Measurements from ENCODE around the gene C2orf68.
"Not testable (repeated sequence)": the region's sequence is repeated elsewhere in the genome, so short reads cannot be mapped to it uniquely, and the experiment has no call there.

Gene C2orf68

GRCh38 chr2:85582492-85582891 lies 29.4 kb downstream of the C2orf68 start:
- no peak for DNase-seq (ENCODE audit: low read depth in 2 of 2)

GRCh38 chr2:85580206-85580605 lies 31.7 kb downstream of the C2orf68 start:
- DNase-seq (ENCODE audit: low read depth in 2 of 2), result no peak

DNA sequence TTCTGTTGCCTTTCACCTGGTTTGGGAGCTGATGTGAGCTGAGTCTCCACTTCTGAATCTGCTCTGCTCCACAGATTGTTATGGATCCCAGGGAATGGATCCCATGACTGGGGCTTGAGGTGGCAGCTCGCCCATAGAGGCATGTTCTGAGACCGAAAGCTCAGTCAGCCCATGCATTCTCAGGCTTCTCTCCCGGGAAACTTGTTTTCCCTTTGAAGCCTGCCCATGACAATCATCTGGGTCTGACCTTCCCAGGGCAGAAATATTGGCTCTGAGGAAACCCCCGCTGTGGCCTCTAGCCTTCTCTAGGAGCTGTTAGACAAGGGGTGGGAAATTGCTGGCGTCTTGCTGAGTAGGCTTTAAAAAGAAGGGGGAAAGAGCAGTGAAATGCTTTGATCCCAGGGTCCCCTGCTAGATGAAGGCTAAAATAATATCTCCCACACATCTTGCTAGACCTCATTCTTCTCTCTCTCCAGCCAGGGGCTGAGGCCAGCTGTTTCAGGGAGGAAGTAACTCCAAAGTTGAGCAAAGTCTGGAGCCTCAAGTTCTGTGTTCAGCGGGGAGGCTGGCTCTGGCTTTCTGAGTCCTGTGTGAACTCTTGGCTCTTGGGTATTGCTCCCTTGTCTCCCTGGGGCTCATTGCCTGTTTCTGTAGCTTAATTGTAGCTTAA lies 32.5 kb downstream of the C2orf68 start:
- DNase-seq (ENCODE audit: low read depth in 2 of 2), result no peak

GRCh38 chr2:85578243-85579180 lies 33.4 kb downstream of the C2orf68 start:
- no peak for DNase-seq (ENCODE audit: low read depth in 2 of 2)

DNA sequence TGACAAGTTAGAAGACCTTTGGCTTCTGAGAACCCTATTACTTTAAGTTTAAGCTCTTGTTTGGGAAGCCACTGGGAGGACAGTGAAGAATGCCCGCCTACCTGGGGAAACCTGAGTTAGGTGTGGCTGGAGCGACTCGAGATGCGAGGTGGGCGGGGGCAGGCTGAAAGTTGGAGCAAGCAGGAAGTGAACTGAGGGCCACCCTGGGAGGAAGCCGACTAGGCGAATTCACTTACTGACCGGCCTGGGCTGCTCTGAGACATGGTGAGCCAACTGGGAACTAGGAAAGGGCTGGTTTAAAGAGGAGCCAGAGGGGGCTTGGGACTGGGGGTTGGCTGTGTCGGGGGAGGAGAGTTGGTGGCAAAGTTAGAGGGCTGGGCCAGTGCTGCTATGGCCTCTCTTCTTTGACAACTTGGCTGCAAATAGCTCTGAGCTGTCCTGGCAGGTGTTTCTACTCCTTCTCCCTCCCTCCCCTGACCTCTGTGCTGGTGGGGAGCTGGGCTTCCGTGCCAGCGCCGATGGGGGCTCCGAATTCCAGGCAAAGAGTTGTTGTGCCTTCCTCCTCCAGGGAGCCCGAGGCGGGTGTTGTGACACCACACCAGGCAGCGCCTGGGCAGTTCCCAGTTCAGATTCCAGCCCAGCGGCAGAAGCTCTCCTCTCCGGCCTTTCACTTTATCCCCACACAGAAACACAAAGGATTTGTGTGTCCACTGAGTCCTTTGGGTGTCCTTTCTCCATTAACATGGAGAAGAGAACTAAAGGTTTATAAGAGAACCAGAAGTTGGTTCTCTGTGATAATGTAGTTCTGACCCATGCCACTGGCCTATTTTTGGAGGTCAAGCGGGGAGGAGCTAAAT lies 34.3 kb downstream of the C2orf68 start, which contains the start of gene VAMP8:
Gene VAMP8, plus strand, starts transcription at position 201 of the 857 bp plus-strand sequence. Its CDS starts 61 bp downstream, at position 262.
- DNase-seq (ENCODE audit: low read depth in 2 of 2), result peak; percentile 42 to 57

DNA sequence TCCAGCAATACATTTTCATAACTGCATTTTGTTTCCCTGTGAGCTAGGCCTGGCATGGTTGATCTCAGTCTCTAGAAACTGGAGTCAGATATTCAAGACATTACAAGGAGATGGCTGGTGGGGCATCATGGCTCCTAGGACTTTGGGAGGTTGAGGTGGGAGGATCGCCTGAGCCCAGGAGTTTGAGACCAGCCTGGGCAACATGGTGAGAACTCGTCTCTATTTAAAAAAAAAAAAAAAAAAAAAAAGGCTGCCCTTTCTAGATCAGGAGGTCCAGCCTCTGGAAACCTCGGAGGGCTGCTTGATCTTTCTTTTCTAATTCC lies 34.8 kb downstream of the C2orf68 start:
- DNase-seq (ENCODE audit: low read depth in 2 of 2), result no peak

GRCh38 chr2:85575739-85576138 lies 36.1 kb downstream of the C2orf68 start:
- no peak for DNase-seq (ENCODE audit: low read depth in 2 of 2)

DNA sequence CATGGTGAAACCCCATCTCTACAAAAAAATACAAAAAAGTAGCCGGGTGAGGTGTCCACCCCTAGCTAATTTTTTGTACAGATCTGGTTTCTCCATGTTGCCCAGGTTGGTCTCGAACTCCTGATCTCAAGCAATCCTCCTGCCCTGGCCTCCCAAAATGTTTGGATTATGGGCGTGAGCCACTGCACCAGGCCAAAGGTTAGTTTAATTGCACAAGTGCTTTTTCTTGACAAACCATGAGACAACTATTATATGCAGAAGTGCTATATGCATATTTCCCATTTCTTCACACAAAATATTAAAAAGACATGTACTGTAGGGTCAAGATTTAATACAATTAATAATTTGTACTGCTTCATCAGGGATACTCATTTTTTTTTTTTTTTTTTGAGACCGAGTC lies 45.6 kb downstream of the C2orf68 start:
- no peak for DNase-seq (ENCODE audit: low read depth in 2 of 2)

DNA sequence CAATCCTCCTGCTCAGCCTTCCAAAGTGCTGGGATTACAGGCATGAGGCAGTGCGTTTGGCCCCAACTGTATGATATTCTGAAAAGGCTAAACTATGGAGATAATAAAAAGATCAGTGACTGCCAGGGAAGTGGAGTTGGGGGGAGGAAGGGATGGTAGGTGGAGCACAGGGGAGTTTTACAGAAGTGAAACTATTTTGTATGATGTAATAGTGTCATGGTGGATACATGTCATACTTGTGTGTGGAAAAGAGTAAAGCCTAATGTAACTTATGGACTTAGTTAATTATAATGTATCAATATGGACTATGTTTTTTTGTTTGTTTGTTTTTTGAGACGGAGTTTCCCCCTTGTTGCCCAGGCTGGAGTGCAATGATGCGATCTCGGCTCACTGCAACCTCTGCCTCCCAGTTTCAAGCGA lies 47.7 kb downstream of the C2orf68 start:
- DNase-seq (ENCODE audit: low read depth in 2 of 2), result no peak

GRCh38 chr2:85561280-85562212 lies 50.3 kb downstream of the C2orf68 start, which contains the start of gene GGCX:
Gene GGCX (minus strand): TSS chr2:85561493. CDS start chr2:85561428, 65 bp downstream.
- DNase-seq (ENCODE audit: low read depth in 2 of 2), result peak; percentile 92 to 94

GRCh38 chr2:85560812-85561279 lies 51.0 kb downstream of the C2orf68 start:
- no peak for DNase-seq (ENCODE audit: low read depth in 2 of 2)

GRCh38 chr2:85560403-85560726 lies 51.5 kb downstream of the C2orf68 start:
- not testable (repeated sequence) for DNase-seq (ENCODE audit: low read depth in 2 of 2)

GRCh38 chr2:85558160-85558559 lies 53.7 kb downstream of the C2orf68 start:
- no peak for DNase-seq (ENCODE audit: low read depth in 2 of 2)

DNA sequence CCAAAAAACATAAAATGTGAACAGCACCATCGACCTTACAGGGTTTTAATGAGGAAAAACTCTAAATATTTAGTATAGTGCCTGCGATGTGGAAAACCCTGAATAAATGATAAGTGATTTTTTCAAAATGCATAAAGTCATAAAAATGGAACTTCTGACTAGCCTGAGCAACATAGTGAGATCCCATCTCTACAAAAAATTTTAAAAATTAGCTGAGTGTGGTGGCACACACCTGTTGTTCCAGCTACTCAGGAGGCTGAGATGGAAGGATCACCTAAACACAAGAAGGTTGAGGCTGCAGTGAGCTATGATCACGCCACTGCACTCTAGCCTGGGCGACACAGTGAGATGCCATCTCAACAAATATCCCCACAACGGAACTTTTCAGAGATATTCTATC lies 54.7 kb downstream of the C2orf68 start:
- DNase-seq (ENCODE audit: low read depth in 2 of 2), result no peak

All from stimulated activated CD8-positive, alpha-beta memory T cell treated with anti-CD3 and anti-CD28 coated beads, Interleukin-2, amount 100 ng/mL, for 48 hours (primary cell).